GM12875 (cell line): ENCODE results near the gene KIF2B.
"Not testable (repeated sequence)": the region's sequence is repeated elsewhere in the genome, so short reads cannot be mapped to it uniquely, and the experiment has no call there.

Source experiments
- H3K4me3 ChIP-seq: one replicate; pipeline ENCODE4 v1.5.1; 2011; ENCODE audit warnings: low read depth, low read length, control low read depth
- TF ChIP-seq, protein P1 (sequence below): IDR thresholded peaks from 2 replicates; pipeline ENCODE4 v1.5.1; 2011; ENCODE audit warnings: low read depth, mild to moderate bottlenecking, control low read depth, inconsistent platforms, low read length, moderate library complexity, borderline replicate concordance; ENCODE audit not compliant: insufficient read depth

KIF2B gene

DNA sequence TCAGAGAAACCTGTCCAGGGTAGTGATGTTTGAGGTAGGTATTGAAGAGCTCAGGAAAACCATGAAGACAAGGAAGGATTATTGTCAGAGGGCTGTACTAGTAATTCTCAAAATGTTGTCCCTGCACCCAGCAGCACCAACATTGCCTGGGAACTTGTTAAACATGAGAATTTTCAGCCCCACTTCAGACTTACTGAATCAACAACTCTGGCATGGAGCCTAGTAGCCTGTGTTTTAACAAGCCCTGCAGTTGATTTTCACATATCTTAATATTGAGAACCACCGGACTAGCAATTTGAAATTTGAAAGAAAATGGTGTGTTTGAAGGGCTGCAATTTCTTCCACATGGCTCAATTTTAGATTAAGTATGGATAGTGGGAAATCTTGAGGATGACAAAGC is 2.8 kb upstream of the KIF2B start:
- H3K4me3 ChIP-seq, result no peak overlapping the region
- TF ChIP-seq, protein P1, sequence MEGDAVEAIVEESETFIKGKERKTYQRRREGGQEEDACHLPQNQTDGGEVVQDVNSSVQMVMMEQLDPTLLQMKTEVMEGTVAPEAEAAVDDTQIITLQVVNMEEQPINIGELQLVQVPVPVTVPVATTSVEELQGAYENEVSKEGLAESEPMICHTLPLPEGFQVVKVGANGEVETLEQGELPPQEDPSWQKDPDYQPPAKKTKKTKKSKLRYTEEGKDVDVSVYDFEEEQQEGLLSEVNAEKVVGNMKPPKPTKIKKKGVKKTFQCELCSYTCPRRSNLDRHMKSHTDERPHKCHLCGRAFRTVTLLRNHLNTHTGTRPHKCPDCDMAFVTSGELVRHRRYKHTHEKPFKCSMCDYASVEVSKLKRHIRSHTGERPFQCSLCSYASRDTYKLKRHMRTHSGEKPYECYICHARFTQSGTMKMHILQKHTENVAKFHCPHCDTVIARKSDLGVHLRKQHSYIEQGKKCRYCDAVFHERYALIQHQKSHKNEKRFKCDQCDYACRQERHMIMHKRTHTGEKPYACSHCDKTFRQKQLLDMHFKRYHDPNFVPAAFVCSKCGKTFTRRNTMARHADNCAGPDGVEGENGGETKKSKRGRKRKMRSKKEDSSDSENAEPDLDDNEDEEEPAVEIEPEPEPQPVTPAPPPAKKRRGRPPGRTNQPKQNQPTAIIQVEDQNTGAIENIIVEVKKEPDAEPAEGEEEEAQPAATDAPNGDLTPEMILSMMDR, result no peak

DNA sequence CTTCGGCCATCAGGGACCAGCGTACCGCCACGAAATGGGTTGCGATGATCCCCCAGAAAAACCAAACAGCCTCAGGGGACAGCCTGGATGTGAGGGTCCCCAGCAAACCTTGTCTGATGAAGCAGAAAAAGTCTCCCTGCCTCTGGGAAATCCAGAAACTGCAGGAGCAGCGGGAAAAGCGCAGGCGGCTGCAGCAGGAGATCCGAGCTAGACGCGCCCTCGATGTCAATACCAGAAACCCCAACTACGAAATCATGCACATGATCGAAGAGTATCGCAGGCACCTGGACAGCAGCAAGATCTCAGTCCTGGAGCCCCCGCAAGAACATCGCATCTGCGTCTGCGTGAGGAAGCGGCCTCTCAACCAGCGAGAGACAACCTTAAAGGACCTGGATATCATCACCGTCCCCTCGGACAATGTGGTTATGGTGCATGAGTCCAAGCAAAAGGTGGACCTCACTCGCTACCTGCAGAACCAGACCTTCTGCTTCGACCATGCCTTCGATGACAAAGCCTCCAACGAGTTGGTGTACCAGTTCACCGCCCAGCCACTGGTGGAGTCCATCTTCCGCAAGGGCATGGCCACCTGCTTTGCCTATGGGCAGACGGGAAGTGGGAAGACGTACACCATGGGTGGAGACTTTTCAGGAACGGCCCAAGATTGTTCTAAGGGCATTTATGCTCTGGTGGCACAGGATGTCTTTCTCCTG is 769 bp downstream of the KIF2B start:
- TF ChIP-seq, protein P1, result no peak
- H3K4me3 ChIP-seq, result no peak overlapping the region

DNA sequence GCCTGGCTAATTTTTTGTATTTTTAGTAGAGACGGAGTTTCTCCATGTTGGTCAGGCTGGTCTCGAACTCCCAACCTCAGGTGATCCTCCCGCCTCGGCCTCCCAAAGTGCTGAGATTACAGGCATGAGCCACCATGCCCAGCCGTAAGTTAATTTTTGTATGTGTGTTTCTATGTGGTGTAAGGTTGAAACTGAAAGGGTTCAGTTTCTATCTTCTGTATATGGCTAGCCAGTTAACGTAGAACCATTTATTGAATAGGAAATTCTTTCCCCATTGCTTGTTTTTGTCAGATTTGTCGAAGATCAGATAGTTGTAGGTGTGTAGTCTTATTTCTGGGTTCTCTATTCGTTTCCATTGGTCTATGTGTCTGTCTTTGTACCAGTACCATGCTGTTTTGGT is 12.0 kb downstream of the KIF2B start:
- not testable (repeated sequence) for H3K4me3 ChIP-seq

DNA sequence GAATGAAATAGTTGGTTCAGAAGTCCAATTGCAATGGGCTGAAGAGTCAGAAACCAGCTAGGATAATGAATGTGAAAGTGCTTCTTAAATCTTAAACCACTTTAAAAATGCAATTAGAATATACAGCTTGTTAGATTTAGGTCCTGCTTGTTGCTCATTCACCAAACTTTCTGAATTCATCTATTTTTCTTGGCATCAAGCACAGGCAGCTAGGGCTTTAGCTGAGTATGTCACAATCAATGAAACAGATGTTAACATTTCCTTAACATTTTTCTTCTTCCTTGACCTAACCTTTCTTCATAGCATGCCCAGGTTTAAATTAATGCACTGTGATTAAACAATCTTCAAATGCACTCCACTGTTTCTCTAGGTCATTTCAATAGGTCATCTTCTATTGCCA is 14.4 kb downstream of the KIF2B start:
- H3K4me3 ChIP-seq, result no peak overlapping the region
- TF ChIP-seq, protein P1, result no peak

DNA sequence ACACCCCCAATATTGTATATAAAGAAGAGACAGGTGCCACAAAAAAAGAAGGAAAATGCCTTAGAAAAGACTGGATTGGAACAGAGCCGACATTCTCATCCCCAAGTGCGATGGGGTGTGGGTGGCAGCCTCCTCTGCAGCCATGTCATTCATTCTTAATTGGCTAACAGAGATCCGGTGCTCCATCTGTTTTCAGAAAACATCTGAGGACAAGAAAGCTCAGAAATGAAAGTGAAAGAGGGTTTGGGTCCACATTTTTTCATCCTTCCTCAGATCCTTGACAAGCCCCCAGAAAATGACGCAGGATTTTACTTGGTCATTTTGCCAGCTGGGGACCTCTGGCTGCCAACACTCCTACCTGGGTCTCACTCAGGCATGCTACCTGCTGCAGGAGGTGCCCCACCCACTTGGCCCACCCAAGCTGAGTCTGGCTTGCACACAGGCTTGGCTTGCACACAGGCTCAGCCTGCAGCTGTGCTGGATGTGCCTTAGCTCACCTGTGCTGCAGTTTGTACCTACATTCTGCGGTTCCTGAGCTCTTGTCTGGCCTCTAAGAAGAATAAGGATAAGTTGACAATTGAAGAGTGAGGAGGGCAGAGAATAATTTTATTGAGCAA is 21.9 kb downstream of the KIF2B start:
- TF ChIP-seq, protein P1, result no peak

DNA sequence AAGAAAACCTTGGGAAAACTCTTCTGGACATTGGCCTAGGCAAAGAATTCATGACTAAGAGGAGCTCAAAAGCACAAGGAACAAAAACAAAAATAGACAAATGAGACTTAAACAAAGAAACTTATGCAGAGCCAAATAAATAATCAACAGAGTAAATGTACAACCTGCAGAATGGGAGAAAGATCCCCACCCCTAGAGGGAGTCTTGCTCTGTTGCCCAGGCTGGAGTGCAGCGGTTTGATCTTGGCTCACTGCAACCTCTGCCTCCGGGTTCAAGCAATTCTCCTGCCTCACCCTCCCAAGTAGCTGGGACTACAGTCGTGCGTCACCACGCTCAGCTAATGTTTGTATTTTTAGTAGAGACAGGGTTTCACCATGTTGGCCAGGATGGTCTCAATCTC is 48.4 kb downstream of the KIF2B start:
- H3K4me3 ChIP-seq, result not testable (repeated sequence)

More for the DNA sequence above, 21.9 kb downstream of the KIF2B start:
- H3K4me3 ChIP-seq, result no peak overlapping the region
